Omental fat pad (tissue), 4 donors: ENCODE measurements around the gene TRIP10. TPM values are rescaled to one million over a fixed set of nuclear protein-coding genes. Genes with fewer than 3 reads are reported as not detected.
A peak's percentile ranks its signal among the peaks of the same experiment; 100 is the strongest.

Experiments
- ATAC-seq: fragments of 150-250 bp; one replicate; pipeline ENCODE4 v1.9.1; 2016; ENCODE audit warnings: mild to moderate bottlenecking, moderate library complexity; ENCODE audit not compliant: low FRiP score
- DNase-seq: peaks from one replicate; pipeline ENCODE4 v3.0.0-alpha.2; 2019; ENCODE audit warnings: low spot score
- total RNA-seq, 4 donors: library from RNA; depleted of rRNA; stranded (reverse); fragments of >200 nt; gene quantifications; one replicate each; pipeline ENCODE4 v1.1.0, GENCODE V29; 2016
- TF ChIP-seq, protein P1 (sequence below), 3 donors: fragments of 450-650 bp; IDR thresholded peaks; one replicate each; pipeline ENCODE4 v1.5.1; 2016 to 2017; ENCODE audit warnings: antibody characterized with exemption in 3 of 3, mild to moderate bottlenecking in 3 of 3, moderate library complexity in 2 of 3

Gene TRIP10
- total RNA-seq, 4 donors from 2014 or later = 42.5 to 110 (median 66.6) TPM

DNA sequence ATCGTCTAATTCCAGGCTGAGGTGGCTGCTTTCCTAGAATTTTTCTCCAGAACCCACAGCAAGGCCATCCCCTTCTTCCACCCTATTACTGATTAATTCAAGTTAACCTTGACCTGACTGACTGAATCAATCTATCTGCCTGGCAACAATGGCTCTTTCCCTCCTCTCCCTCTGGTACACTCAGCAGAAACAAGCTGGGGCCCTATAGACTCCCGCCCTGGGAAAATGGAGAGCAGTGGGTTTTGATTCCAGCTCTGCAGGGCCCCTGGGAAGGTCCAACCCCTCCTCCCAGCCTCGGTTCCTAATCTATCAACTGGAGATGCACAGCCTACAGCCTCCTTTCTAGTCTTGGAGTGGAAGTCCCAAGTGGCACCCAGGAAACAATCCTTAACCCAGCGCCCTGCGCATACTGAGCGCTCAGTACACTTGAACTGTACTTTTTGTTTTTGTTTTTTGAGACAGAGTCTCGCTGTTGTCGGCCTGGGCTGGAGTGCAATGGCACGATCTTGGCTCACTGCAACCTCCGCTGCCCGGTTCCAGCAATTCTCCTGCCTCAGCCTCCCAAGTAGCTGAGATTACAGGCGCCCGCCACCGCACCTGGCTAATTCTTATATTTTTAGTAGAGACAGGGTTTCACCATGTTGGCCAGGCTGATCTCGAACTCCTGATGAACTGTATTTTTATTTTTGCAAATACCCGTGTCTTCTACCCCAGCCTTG, 13.8 kb upstream of the TRIP10 start:
- TF ChIP-seq, protein P1, sequence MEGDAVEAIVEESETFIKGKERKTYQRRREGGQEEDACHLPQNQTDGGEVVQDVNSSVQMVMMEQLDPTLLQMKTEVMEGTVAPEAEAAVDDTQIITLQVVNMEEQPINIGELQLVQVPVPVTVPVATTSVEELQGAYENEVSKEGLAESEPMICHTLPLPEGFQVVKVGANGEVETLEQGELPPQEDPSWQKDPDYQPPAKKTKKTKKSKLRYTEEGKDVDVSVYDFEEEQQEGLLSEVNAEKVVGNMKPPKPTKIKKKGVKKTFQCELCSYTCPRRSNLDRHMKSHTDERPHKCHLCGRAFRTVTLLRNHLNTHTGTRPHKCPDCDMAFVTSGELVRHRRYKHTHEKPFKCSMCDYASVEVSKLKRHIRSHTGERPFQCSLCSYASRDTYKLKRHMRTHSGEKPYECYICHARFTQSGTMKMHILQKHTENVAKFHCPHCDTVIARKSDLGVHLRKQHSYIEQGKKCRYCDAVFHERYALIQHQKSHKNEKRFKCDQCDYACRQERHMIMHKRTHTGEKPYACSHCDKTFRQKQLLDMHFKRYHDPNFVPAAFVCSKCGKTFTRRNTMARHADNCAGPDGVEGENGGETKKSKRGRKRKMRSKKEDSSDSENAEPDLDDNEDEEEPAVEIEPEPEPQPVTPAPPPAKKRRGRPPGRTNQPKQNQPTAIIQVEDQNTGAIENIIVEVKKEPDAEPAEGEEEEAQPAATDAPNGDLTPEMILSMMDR (IDR thresholded peaks at IDR 0.05) = no peak
- no peak for ATAC-seq
- no peak for DNase-seq

DNA sequence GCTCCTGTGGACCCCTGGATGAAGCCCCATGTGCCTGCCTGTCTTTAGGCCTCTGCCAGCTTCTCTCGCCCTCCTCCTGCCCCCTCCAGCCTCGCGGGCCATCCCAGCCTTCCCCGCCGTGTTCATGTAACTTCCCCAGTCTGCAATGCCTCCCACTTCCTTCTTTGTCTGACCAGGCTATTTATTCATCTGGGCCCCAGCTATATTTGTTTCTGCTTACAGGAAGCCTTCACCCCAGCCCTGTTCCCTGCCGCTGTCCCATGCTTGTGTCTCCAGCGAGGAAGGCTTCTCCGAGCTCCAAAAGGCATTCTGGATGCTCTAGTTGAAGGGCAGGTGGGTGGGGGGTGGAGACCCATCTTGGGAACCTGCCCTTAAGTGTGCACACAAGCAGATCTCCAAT, 11.1 kb upstream of the TRIP10 start:
- ATAC-seq = no peak

DNA sequence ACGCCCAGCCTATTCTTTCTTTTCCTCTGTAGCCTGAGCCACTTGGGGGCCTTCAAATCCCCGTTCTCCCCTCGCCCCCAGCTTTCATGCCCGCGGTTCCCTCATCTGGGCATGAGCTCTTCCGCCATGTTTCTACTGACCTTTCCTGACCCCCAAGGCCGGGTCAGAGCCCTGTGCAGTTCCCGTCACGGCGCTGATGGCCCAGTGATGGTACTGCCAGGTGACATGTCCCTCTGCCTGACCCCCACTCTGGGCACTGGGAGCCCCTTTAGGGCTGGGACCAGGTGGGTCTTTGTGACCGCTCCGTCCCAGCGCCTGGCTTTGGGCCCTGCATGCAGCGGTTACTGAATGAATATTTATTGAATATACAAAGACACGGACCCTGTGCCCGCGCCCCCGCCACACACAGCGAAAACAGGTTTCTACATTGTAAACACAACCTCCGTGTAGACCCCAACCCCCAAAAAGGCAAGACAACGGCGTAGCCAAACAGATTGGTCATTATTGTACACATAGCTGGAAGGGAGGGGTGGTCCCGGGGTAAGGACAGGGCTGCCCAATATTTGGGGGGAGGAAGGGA, 9.8 kb upstream of the TRIP10 start:
- DNase-seq = no peak
- TF ChIP-seq, protein P1 (IDR thresholded peaks at IDR 0.05) = no peak
- no peak for ATAC-seq

More for the DNA sequence above, 11.1 kb upstream of the TRIP10 start:
- TF ChIP-seq, protein P1 (IDR thresholded peaks at IDR 0.05) = no peak
- DNase-seq = no peak

DNA sequence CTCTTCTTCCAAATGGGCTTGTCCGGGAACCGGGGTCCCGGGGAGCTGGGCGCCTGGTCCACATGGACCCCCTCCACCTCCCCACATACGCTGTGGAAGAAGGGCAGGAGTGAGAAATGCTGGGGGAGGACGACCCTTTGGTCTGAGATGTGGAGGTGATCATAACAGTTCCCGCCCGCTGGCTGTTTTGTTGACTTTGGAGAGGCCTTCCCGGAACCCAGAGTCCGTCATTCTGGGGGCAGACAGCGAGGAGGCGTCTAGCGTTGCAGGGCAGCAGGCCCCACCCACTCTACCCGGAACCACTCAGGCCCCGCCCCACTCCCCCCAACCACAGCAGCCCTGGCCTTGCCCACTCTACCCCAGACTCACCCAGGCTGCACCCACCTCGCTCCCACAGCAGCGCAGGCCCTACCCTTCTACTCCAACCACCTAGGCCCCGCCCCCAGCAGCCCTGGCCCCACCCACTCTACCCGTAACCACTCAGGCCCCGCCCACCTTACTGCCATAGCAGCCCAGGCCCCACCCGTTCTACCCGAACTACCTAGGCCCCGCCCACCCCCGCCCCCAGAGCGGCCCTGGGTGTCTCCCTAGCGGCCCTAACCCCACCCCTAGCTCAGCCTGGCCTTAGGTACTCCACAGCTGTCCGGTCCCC, 9.2 kb upstream of the TRIP10 start:
- DNase-seq (peak; percentile 96), ATAC-seq (peak; percentile 89)
- TF ChIP-seq, protein P1 (IDR thresholded peaks at IDR 0.05) = no peak

DNA sequence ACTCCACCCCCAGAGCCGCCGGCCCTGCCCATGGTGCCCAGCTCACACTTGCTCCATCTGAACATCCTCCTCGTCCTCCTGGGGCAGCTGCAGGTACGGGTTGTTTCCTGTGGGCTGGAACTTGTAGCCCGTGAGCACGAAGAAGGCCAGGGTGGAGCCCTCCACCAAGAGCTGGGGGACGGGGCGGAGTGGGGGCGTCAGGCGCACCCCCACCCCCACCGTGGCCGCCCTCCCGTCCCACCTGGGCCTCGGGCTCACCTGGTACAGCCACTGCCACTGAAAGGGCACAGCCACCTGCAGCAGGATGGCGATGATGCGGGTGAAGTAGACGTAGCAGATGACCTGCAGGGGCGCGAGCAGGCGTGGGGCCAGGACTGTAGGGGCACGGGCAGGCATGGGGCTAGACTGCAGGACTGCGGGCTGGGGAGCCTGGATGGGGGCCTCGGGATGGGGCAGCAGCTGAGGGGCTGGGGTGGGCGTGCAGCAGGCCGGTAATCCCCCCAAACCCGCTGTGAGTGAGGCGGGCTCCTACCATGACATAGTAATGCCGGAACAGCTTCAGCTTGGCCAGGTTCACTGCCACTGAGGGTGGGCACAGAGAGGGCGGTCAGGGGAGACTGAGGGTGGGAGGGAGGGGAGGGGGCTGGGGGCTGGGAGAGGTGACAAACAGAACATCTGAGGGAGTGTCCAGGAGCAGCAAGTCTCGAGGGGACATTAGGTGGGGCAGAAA, 8.4 kb upstream of the TRIP10 start:
- TF ChIP-seq, protein P1 (IDR thresholded peaks at IDR 0.05) = no peak
- no peak for DNase-seq
- ATAC-seq = no peak

DNA sequence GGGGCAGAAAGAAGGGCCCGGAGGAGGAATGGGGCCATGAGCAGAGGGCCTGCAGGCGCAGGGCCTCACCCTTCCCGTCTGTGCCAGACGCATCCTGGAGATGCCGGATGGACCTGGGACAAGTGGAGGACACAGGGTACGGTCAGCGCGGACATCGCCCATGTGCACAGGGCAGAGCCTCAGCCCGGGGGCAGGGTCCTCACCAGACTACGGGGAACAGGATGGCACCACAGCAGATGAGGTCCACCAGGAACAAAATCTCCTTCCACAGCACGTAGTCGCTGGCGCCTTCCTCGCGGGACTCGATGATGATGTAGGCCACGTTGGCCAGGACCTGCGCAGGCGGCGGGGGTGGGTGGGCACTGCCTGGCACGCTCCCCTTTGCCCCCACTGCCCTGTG, 7.7 kb upstream of the TRIP10 start:
- ATAC-seq (no peak), DNase-seq (no peak)
- TF ChIP-seq, protein P1 (IDR thresholded peaks at IDR 0.05) = no peak
